Right hindlimb (tissue), 1 donor: ENCODE measurements around the gene GAREM2.

Experiments used
- DNase-seq: peaks from one replicate; pipeline ENCODE4 v3.0.0-alpha.2; 2018

GAREM2 gene

DNA sequence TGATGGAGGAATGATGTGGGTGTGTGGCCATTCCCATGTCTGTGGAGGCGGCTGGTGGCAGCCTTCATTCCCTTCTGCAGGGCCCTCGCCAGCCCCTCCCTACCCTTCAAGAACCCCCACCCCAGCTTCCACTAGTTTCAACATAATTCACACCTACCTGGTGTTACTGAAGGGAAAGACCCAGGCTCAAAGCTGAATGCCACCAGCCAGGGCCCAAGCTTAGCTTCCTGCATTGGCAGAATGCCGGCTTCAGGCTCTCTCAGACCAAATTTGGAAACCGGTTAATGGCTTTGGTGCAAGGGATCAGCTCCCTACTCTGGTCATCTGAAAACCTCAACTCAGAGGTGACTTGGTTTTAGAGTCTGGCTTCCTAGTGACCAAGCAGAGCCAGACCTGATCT lies 16.9 kb downstream of the GAREM2 start:
- no peak for DNase-seq

GRCh38 chr2:26190369-26190768 lies 17.5 kb downstream of the GAREM2 start:
- no peak for DNase-seq

DNA sequence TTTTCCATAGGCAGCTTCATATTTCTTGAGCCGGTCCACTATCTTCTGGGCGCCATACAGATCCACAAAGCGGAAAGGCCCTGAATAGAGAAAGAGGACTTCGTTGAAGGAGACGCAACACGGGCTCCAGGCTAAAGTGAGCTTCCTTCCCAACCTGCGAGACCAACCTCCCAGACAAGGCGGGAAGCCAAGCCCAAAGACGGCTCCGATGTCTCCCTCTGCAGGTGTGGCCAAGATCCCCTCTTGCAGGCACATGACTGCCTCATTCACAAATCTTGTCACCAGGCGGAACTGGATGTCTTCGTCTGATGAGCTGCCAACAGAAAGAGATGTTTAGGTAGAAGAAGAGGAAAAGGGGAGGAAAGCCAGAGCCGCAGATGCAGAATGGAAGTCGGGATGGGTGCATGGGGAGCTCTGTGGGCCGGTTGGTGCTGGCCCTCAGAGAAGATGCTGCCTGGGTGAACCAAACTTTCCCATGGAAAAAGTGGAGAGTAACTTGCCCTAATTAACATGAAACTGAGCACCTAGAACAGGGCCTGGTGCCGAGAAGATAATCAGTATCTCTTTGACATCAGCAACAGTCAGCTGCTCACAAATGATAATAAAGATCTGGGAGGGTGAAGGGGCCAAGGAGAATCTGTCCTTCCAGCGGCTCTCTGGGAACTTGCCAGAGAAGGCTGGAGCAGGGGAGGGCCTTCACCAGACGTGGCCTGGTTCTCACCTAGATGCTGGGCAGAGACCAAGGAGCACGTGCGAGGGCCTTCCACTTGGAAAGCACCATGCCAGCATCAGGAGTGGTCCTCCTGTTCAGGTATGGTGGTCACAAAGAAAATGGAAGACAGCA lies 18.6 kb downstream of the GAREM2 start:
- no peak for DNase-seq

DNA sequence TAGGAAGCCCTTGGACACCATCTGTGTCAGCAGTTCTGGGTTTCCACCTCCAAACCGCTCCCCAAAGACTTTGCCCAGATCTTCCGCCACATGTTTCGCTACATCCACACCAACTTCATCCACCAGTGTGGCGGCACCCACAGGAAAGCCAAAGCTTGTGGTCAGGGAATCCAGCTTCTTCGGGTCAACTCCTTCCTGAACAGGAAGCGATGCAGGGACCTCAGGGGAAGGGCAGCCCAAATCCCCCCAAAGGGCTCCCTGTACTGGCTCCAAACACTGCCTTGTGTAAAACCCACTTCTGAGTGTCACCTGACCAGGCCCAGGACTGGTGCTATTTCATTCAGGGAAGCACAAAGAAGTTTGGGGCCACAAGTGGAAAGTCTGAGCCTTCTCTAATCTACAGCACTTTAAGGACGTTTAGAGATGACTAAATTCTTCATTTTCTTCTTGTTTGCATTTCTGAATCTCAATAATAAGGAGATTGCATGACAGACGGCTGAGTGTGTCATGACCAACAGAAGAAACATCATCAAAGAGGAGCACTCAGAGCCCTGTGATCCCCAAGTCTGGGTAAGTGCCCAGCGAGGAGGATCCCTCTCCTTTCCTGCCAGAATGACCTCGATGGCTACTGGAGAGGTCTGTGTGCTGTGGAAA lies 20.8 kb downstream of the GAREM2 start:
- no peak for DNase-seq

DNA sequence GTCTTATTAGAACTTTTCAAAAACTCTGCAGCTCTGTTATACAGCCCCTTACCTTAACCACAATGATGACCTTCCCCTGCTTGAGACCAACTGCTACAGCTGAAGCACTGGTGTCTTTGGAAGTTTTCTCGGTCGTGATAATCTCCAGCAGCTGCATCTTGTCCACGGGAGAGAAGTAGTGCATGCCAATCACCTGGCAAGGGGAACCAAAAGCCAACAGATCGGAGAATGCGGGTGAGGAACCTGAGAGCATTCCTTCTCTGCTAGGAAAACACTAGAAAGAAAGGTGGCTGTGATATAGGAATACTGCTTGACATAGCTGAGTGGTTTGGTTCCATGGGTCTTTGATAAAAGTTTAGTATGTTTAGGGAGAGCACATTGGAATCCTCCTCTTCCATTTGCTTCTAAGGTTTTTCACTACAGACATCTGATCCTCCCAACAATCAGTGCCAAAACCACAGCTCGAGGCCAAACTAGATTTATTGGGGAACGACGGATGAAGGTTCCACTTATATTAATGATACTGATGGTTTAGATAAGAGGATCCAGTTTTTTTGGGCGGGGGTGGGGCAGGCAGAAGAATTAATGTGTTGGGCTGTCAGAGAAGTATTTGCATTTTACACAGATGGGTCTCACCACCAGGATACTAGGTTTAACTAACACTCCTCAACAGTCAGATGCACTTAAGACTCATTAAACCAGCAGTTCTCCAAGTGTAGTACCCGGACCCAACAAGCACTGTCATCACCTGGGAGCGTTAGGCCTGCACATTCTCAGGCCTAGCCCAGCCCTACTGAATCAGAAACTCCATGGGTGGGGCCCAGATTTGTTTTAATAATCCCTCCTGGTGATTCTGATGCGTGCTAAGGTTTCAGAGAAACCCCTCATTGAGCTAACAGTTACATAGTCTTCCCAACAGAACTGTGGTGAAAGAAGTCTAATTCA lies 22.4 kb downstream of the GAREM2 start:
- DNase-seq: no peak

DNA sequence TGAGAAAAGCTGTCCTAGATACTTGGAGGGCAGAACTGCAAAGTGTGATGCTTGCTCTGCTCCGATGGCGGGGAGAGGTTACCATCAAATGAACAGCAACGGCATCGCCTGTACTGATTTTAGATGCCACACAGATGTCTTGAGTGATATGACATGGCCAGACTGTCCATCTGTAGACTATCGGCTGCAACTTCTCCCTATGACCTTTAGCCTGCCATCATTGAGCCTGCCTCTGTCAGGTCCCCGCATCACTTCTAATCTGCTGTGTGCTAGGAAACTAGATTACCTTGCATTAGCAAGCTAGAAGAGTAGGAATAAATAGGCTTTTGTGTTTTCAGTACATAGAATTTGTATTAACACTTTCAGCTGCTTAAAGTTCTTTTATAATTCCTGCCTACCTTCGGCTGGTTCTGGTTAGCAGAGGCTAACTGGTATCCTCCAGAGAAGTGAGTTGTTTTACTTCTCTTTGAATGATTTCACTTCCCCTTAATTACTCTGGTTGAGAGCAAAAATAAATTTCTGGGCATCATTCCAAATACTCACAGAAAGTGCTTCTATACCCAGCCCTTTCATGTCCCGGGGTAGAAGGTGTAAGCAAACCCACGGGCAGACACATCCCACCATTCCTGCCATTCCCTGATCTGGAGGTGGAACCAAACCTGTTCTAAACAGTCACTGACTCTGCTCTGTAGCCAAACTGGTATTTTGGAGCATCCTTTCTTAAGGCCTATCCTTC lies 24.0 kb downstream of the GAREM2 start:
- DNase-seq: no peak

GRCh38 chr2:26197516-26197915 lies 24.6 kb downstream of the GAREM2 start:
- no peak for DNase-seq

GRCh38 chr2:26202981-26203490 lies 30.1 kb downstream of the GAREM2 start:
- DNase-seq: no peak

- no peak for DNase-seq
These were observed 31.0 kb downstream of the GAREM2 start for GRCh38 chr2:26203906-26204305.

DNA sequence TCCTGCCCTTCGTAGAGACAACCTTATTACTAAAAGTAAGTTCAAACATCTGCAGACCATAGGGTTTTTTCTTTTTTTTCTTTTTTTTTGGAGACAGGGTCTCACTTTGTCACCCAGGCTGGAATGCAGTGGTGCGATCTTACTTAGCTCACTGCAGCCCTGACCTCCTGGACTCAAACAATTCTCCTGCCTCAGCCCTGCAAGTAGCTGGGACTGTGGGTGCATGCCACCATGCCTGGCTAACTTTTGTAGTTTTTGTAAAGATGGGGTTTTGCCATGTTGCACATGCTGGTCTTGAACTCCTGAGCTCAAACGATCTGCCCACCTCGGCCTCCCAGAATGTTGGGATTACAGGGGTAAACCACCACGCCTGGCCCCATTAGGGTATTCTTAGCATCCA lies 39.1 kb downstream of the GAREM2 start:
- no peak for DNase-seq

DNA sequence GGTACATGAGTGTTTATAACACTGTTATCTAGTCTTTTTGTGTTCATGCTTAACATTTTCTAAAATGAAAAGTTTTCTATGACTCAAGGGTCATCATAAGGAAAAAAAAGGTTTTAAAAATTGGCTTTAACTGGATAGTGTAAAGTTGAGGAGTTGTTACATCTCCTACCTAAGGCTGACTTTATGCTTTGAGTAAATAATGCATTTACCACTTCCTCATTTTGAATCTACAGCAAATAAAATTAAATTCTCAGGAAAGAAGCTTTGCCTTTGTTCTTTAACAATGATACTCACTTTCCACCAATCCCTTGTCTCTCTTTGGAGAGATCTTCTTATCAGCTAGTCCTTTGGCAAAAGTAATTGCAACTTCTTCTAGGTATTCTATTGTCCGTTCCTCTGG lies 41.9 kb downstream of the GAREM2 start:
- DNase-seq: no peak

DNA sequence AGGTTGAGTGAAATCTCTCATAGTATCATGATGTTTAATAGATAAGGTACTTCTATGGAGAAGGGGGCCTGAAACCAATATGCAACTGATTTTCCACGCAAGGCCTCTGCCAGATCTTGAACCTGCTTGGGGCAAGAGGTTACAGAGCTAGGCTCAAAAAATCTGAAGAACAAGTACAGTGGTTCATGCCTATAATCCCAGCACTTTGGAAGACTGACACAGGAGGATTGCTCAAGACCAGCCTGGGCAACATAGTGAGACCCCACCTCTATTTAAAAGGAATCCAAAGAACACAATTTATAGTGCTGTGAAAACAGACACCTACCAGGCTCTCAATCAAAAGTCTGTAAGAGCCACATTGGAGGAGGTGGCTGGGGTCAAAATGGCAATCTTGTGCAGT lies 42.9 kb downstream of the GAREM2 start:
- no peak for DNase-seq

DNA sequence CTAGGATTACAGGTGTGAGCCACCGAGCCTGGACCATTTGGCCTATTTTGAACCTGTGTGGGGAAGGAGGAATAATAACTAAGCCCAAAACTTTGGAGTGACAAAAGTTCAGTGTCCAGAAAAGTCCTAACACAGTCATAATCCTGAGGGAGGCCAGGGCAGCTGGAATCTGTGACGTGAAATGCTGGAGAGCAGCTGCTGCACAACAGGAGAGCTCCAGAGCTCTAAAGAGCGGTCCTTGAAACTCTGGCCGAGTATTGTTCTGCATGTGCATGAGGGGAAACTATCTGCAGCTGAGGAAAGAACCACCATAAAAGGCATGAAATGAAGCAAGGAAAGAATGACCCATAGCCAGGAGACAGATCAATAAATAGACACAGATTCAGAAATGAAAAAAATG lies 43.7 kb downstream of the GAREM2 start:
- DNase-seq: no peak

- DNase-seq: no peak
These were observed 44.8 kb downstream of the GAREM2 start for GRCh38 chr2:26217720-26218119.

DNA sequence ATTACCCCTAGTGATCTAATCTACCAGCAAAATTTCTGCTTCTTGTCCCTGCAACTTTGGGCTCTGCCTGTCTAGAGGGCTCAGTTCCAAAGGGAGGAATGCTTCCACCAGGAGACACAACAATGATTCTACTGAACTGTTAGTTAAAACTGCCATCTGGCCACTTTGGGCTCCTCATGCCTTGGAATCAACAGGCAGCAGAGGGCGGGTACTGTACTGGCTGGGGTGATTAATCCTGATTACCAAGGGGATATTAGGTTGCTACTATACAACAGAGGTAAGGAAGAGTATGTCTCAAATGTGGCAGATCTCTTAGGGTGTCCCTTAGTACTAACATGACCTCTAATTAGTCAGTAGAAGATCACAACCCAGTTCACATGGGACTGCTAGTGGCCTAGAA lies 50.1 kb downstream of the GAREM2 start:
- no peak for DNase-seq

DNA sequence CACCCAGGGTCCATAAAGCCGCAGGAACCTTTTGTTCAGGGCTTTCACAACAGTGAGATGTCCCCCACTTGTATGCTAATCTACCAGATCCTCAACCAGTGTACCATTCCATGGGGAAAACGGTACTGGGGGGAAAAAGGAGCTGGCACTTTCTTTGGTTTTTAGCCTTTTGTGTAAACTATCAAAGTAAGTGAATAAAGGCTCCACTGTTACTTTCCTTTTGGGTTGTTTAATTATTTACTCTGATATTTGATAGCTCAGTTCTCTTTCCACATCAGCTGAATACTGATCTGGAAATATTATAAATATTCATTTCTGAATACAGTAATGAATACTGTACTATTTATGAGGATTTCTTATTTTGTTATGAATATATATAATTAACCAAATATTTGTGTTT lies 51.2 kb downstream of the GAREM2 start:
- no peak for DNase-seq

- DNase-seq: no peak
These were observed 56.7 kb downstream of the GAREM2 start for GRCh38 chr2:26229595-26229994.

DNA sequence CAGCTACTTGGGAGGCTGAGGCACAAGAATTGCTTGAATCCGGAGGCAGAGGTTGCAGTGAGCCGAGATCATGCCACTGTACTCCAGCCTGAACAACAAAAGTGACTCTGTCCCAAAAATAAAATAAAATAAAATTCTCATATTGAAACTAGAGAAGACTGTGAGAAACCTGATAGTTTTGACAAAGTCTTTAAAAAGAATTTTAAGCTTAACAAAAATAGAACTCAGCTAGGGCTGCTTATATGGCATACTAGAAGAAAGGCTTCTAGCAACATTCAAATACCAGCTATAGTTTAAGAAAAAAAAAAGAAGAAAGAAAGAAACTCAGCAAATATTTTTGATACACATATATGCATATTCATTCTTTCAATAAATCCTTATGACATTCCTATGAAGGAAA lies 57.9 kb downstream of the GAREM2 start:
- DNase-seq: no peak

- no peak for DNase-seq
These were observed 62.2 kb downstream of the GAREM2 start for GRCh38 chr2:26235089-26235488.

GRCh38 chr2:26237868-26238267 lies 65.0 kb downstream of the GAREM2 start:
- DNase-seq: no peak

GRCh38 chr2:26238311-26238958 lies 65.5 kb downstream of the GAREM2 start:
- no peak for DNase-seq
